ENCODE data around the gene ETFDH. TPM values are rescaled to one million over a fixed set of nuclear protein-coding genes. Genes with fewer than 3 reads are reported as not detected.
"Not testable (repeated sequence)": the region's sequence is repeated elsewhere in the genome, so short reads cannot be mapped to it uniquely, and the experiment has no call there.

The ETFDH gene
- total and polyA plus RNA-seq, 8 donors = 20.7 to 35.8 (median 25.5) TPM

GRCh38 chr4:158656439-158656838 is 15.7 kb upstream of the ETFDH start:
- Histone ChIP-seq H3K36me3 (no peaks in the 10 kb centered on the region), H3K27me3 (no peaks in the 10 kb centered on the region), H3K4me3 (no peak overlapping the region), H3K9me3 (no peaks in the 10 kb centered on the region), H3K27ac (no peak overlapping the region), H3K4me1 (no peaks in the 10 kb centered on the region)
- intact Hi-C loops (cut with DNase I) = no loop called here
- no peak for DNase-seq
- ATAC-seq = no peak
- TF ChIP-seq CTCF (IDR thresholded peaks at IDR 0.05) = no peak

- DNase-seq = peak in 1 of 4 donors; percentile 65
- no peak overlapping the region for H3K27ac ChIP-seq
- H3K4me3 ChIP-seq = no peak overlapping the region
- ATAC-seq = no peak
- intact Hi-C loops (cut with DNase I) = no loop called here
- H3K27me3 ChIP-seq = no peaks in the 10 kb centered on the region
- no peaks in the 10 kb centered on the region for H3K4me1 ChIP-seq
- H3K36me3 ChIP-seq = no peaks in the 10 kb centered on the region
- no peak for TF ChIP-seq CTCF (IDR thresholded peaks at IDR 0.05)
- no peaks in the 10 kb centered on the region for H3K9me3 ChIP-seq
Observed at GRCh38 chr4:158657291-158657690, 14.8 kb upstream of the ETFDH start.

GRCh38 chr4:158663255-158663654 is 8.8 kb upstream of the ETFDH start:
- DNase-seq; ATAC-seq; H3K27me3 ChIP-seq; intact Hi-C loops (cut with DNase I); H3K36me3 ChIP-seq; H3K4me3 ChIP-seq; H3K9me3 ChIP-seq: not testable (repeated sequence)
- Histone ChIP-seq H3K4me1 (peaks cover 0 to 11% of the 10 kb centered on the region in 2 donors), H3K27ac (peak overlapping the region in 1 of 2 donors; percentile 37)

GRCh38 chr4:158663707-158664625 is 8.1 kb upstream of the ETFDH start:
- intact Hi-C loops (cut with DNase I); ATAC-seq; H3K9me3 ChIP-seq; H3K27me3 ChIP-seq; H3K36me3 ChIP-seq; H3K4me3 ChIP-seq; DNase-seq: not testable (repeated sequence)
- Histone ChIP-seq H3K27ac (peak overlapping the region in 1 of 2 donors; percentile 37), H3K4me1 (peaks cover 0 to 11% of the 10 kb centered on the region in 2 donors)

GRCh38 chr4:158664806-158665205 is 7.3 kb upstream of the ETFDH start:
- DNase-seq (peak in 1 of 4 donors; percentile 82), ATAC-seq (no peak)
- intact Hi-C loops (cut with DNase I) = no loop called here
- H3K4me3 ChIP-seq = no peak overlapping the region
- no peaks in the 10 kb centered on the region for H3K27me3 ChIP-seq
- no peak for TF ChIP-seq CTCF (IDR thresholded peaks at IDR 0.05)
- no peak overlapping the region for H3K27ac ChIP-seq
- no peaks in the 10 kb centered on the region for H3K36me3 ChIP-seq
- H3K9me3 ChIP-seq = no peaks in the 10 kb centered on the region
- peaks cover 0 to 11% of the 10 kb centered on the region in 2 donors for H3K4me1 ChIP-seq

GRCh38 chr4:158666892-158667291 is 5.2 kb upstream of the ETFDH start:
- no peak overlapping the region for H3K4me3 ChIP-seq
- intact Hi-C loops (cut with DNase I) = no loop called here
- no peak for TF ChIP-seq CTCF (IDR thresholded peaks at IDR 0.05)
- H3K4me1 ChIP-seq = peaks cover 3 to 20% of the 10 kb centered on the region in 2 donors
- no peaks in the 10 kb centered on the region for H3K36me3 ChIP-seq
- no peaks in the 10 kb centered on the region for H3K27me3 ChIP-seq
- H3K27ac ChIP-seq = no peak overlapping the region
- no peaks in the 10 kb centered on the region for H3K9me3 ChIP-seq
- DNase-seq (no peak), ATAC-seq (no peak)

Data from left lung (tissue), 10 donors.